Lung microvascular endothelial cell (primary cell): ENCODE measurements around the gene LCN9. TPM values are rescaled to one million over a fixed set of nuclear protein-coding genes. Genes with fewer than 3 reads are reported as not detected.
"Not testable (repeated sequence)": the region's sequence is repeated elsewhere in the genome, so short reads cannot be mapped to it uniquely, and the experiment has no call there.

Experiments
- DNase-seq, 2 donors: peaks; one replicate each; pipeline versions ENCODE4 v3.0.0 to v3.0.0-alpha.2; 2010; ENCODE audit warnings: low read depth in 2 of 2
- total RNA-seq: library from RNA; depleted of rRNA; stranded (reverse); fragments of >200 nt; gene quantifications from 2 replicates; pipeline ENCODE4 v1.2.1, GENCODE V29; 2014

LCN9 gene, protein sequence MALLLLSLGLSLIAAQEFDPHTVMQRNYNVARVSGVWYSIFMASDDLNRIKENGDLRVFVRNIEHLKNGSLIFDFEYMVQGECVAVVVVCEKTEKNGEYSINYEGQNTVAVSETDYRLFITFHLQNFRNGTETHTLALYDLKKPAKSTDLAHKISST
- total RNA-seq = not detected in 2 replicates

DNA sequence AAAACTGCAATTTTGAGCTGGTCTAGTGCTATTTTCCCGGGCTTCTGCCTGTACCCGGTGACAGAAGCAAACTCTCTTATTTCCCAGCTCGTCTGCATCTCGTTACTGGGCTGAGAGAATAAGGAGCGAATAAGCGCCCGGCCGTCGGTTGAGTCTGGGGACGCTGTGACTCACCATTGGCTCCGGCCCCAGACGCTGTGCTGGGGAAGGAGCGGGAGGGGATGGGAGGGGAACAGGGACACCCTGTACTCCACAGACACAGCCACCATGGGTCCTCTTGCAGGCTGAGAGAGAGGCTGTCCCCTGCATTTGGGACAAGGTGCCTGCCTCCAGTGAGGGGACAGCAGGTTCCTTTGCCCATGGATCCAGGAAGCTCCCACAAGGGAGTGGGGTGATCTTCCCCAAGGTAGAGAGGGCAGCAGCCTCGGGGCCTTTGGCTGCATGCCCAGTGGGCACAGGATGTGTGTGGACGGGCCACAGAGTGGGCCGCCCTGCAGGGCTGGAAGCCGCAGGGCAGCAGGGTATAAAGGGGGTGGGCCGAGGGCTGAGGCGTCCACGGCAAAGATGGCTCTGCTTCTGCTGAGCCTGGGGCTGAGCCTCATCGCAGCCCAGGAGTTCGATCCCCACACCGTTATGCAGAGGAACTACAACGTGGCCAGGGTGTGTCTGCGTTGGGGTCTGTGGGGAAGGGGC lies at the start of gene LCN9:
Gene LCN9 (plus strand): TSS at position 552 of the 693 bp plus-strand sequence. CDS start 13 bp downstream, at position 565.
- DNase-seq = no peak

DNA sequence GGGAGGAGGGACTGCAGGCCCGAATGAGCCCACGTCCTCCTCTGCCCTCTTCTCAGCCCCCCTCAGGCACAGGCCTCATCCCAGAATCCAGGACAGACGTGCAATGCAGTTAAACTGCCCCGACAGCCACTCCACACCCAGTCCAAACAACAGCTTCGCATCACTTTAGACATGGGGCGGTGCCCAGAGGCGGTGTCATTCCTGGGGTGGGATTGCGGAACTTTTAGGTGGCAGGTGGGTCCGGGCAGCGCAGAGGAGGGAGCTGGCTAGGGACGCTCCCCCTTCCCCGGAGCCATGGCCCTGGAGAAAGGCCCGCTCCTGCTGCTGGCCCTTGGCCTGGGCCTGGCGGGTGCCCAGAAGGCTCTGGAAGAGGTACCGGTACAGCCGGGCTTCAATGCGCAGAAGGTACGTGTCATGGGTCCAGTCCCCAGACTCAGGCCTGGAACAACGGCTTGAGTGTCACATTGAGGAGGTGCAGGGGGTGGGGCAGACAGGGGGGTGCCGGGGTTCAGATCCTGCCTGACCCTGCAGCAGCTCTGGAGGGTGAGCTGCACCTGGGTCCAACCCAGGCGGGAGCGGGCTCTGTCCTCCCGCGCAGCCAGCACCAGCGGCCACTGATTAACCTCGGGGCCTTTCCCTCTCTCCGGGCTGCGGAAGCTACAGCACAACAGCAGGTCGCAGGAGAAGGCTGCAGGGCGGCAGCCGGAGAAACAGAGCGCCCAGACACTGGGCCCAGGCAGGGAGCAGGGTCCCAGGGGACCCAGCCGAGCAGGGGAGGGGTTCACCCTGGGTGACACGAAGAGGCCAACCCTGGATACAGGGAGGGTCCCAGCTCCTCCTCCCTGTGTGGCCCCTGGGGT lies 48.9 kb upstream of the LCN9 start:
- no peak for DNase-seq

DNA sequence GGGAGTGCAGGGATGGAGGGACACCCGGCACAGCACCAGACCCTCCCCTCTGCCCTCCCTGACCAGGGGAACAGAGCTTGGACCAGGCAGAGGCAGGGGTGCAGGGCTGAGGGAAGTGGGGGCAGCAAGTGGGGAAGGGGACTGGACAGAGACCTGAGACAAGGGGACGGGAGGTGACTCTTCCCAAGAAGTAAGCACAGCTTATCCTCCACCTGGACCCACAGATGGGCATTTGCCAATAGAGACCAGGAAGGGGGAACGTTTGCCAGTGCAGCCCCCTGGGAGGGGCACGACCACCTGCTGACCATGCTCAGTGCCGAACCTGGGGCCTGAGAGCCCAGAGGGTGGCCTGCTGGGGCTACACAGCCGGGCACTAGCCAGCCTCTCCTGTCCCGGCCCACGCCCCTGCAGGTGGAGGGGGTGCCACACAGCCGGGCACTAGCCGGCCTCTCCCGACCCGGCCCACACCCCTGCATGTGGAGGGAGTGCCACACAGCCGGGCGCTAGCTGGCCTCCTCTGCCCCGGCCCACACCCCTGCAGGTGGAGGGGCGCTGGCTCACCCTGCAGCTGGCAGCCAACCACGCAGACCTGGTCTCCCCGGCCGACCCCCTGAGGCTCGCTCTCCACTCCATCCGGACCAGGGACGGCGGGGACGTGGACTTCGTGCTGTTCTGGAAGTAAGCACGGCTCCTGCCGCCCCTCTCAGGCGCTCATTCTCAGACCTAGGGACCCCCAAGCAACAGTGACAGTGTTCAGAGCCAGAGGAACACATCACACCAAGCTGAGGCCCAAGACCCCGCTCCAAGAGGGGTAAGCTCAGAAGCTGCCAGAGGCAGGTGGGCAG lies 48.1 kb upstream of the LCN9 start:
- DNase-seq = no peak

DNA sequence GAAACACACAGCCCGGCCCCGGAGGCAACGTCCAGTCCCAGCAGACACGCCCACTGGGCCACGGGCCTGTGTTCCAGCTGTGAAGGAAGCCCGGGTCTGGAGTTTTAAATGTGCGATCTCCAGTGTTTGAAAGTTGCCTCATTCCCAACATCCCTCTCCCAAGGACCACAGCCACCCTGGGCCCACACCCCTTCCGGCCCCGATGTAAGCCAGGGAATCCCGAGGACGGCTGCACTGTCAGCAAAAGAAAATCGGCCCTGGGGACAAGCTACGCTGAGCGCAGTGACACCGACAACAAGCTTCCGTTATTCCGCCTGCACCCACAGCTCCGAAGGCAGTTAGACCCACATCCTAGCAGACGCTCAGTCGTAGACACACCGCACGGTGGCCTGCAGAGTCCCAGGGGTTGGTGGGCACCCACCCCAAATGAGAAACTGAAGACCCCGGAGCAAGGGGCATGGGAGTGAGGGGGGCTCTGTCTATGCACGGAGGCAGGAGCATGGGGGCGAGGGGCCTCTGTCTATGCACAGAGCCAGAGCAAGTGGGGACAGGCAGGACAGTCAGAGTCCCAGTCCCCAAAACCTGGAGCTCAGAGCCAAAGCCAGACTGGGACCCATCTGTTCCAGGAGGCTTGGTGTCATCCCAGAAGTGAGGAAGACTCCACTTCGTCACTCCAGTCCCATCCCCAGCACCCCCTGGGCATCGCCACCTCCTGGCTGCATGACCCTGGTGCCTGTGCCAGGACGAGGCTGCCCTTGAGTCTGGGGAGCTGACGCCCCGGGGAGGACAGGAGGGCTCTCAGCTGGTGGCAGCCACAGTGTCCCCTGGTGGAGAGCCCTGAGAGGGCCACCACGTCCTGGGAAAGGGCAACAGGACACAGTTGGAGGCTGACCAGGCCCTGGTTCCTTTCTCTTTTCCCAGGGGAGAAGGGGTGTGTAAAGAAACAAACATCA lies 47.2 kb upstream of the LCN9 start:
- no peak for DNase-seq

DNA sequence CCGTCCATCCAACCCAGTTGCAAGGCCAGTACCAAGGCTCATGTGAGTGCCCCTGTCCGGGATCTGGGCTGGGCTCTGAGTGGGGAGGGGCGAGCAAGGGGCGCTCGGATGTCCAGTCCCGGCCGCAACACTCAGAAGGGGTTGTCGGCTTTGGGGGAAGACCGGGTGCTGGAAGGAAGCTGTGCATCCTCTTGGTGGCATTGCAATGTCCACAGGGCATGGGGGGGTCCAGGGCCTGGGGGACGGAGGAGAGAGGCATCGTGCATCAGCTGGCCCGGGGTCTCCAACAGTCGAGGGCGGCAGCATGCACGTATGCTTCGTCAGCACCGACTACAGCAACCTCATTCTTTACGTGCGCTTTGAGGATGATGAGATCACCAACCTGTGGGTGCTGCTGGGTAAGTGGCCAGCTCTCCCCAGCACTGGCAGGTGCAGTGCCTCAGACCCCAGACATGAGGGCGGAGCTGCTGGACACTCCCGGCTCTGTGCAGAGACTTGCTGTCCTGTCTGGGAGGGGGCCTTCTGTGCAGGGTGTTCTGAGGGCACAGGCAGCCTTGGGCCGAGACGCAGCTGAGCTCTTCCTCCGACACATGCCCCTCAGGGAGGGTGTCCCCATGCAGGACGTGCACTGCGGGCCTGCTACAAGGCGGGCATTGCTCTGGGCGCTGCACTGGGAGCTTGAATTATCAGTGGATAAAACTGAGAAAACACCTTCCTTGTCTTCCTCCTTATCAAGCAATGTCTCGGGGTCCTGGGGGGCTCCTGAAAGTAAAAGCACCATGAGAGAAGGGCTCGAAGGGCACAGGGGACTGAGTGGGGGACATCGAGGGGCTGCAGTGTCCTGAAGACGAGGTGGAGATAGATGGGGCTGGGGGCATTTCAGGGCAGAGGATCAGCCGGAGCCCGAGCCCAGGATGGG lies 46.2 kb upstream of the LCN9 start:
- DNase-seq = no peak

DNA sequence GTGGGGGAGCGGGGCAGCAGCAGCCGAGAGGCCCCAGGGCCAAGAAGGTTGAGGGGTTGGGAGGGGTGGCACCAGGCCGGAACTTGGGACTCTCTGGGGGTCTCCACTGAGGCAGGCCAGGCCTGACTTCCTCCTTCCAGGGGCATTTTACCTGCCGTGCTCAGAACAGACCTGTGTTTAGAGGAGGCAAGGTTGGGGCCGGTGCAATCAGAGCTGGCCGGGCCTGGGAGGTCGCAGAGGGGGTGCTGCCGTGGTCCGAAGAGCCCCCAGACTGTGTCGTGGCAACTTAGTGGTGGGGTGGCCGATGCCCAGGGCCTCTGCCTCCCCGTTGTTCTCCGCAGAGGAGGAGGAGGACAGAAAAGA lies 45.6 kb upstream of the LCN9 start:
- DNase-seq = no peak

DNA sequence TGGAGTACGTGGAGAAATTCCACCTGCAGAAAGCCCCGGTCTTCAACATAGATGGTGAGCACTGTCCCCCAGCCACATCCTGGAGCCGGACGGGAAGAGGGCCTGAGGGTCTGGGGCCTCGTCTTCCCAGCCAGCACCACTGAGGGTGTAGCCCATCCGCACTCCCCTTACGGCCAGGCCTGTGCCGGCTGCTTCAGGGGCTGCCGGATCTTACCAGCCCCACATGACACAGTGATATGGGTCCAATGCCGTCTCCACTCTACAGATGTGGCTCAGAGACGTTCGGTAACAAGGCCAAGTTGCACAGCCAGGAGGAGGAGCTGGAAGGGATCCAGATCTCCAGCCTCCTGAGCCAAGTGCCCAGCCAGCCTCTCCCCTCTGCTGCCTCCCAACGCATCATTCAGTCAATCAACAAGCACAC lies 45.1 kb upstream of the LCN9 start:
- no peak for DNase-seq

DNA sequence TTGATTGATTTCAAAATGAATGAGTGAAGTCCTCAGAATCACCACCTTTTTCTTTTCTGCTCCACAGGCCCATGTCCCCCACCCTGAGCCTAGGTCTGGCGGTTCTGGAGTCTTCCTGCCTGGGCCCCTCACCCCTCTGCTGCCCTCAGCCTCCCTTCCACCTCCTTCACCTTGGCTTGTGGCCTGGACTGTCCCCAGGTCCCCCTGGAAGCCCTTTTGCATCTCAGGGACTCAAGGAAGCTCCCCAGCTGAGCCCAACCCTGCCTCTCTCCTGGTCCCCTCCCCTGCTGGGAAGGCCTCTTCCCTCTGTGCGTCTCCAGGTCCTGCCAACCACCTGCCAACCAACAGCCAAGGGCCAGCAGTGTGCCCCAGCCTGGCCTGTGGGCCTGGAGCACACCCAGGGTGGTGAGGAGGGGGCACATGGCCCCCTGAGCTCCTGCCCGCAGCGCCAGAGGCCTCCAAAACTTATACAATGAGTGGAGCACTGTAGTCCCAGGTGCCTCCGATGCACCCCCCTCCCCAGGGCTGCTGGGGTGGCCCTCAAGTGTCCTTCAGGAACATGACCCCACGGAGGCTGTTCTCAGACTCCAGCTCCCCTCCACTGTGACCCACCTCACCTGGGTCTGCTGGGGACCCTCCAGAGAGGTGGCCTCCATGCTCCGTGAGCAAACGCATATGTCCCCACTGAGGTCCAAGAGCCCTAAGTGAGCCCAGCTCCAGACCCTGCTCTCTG lies 44.1 kb upstream of the LCN9 start:
- no peak for DNase-seq

DNA sequence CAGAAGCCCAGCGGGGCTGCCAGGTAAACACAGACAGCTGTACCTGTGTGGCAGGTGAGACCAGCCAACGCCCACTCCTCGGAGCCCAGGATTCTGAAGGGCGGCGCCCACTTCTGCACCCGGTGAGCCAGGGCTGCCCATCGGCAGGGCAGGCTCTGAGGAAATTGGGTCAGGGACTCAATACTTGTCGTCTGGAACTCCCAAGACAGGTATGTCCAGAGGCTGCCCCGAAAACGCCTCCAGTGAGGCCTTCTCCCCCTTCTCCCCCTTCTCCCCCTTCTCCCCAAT lies 43.6 kb upstream of the LCN9 start:
- DNase-seq = no peak

DNA sequence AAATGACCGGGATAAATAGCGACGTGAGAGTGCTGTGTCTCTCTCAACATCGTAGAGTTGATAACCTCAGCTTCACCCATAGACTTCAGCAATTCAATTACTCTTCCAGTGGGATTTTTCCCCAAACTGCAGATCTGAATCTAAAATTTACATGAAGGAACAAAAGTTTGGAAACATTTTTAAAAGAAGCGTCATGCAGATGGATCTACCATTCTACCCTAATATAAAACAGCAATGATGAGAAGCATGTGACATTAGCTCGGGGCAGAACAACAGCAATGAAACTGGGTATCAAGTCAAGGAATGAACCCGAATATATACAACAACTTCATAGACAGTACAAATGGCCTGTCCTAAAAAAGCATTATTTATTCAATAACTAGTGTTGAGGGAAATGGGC lies 42.6 kb upstream of the LCN9 start:
- no peak for DNase-seq

DNA sequence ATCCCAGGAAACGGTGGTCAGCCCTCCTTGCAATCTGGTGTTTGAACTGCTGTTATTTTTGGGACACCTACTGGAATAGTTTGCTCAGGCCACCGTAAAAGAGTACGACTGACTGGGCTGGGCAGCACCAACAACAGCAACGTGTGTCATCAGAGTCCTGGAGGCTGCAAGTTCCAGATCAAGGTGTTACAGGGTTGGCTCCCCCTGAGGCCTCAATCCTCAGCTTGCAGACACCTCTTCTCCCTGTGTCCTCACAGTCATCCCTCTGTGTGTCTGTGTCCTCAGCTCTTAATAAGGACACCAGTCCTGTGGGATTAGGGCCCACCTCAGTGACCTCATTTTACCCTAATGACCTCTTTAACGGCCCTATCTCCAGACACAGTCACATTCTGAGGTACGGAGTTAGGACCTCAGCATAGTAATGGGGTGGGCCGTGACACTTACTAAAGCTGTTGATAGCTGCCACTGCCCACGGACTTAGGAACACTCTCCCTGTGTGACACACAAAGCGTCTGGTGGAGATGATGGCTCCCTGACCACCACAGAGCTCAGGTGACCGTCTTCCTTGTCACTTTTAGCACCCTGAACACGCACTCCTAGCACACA lies 40.6 kb upstream of the LCN9 start:
- DNase-seq = no peak

DNA sequence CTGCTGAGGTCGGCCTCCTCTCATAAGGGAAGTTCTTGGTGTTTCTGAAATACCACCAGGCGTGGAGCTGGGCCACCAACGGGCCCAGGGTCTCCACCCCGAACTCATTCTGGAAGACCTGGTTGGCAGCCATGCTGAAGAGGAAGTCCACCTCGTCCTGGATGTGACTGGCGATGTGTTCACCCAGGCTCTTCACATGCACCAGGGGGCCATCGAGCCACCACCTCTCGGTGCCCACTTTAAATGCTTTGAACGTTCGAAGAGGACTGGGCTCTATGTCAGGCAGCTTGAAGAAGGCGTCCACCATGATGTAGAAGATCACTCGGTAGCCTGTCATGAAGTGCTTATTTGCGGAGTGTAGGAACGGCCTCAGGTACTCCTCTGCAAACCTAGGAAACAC lies 38.8 kb upstream of the LCN9 start:
- no peak for DNase-seq

DNA sequence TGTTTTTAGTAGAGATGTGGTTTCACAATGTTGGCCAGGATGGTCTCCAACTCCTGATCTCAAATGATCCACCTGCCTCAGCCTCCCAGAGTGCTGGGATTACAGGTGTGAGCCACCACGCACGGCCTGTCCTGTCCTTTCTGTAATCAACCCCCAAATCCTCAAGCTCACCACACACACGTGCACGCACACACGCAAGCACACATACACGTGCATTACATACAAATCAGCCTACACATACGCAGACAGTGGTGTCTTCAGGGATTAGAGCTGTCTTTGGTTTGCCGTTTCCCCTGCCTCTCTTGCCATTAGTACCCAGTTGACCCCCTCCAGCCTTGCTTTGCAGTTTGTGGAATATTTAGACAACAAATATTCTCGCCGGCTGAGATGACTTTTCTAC lies 30.3 kb upstream of the LCN9 start:
- no peak for DNase-seq

DNA sequence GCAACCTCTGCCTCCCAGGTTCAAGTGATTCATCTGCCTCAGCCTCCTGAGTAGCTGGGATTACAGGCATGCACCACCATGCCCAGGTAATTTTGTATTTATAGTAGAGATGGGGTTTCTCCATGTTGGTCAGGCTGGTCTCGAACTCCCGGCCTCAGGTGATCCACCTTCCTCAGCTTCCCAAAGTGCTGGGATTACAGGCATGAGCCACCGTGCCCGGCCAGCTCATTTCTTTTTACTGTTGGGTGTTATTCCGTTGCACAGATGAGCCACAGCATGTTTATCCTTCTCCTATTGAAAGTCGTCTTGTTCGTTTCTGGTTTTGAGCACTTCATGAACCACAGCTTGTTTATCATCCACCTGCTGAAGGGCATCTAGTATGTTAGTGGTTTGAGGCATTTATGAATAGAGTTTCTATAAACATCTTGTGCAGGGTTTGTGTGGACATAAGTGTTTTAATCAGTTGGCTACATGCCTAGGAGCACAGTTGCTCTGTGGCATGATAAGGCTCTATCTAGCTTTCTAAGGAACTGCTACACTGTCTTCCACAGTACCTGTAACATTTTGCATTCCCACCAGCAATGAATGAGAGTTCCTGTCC lies 26.1 kb upstream of the LCN9 start:
- not testable (repeated sequence) for DNase-seq

DNA sequence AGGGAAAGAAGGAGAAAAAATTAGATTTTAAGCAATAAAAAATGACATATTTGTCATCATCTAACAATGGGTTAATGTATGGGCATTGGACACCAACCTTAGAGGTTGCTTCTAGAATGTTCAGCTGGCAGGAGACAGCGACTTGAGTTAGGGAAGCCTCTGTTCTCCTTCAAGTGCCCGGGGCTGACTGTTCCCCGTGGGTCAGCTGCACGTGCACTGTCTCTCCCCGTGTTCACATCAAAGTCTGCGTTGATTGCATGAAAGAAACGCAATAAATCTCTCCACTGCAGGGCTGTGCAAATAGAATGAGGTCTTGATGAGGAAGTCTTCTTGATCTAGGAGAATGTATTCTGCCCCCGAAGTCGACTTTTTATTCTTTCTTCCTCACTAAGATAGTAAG lies 23.9 kb upstream of the LCN9 start, which contains the start of gene GLT6D1:
Gene GLT6D1 (minus strand): TSS at position 345 of the 400 bp plus-strand sequence. CDS start 353 bp downstream, outside the sequence.
- DNase-seq = no peak

DNA sequence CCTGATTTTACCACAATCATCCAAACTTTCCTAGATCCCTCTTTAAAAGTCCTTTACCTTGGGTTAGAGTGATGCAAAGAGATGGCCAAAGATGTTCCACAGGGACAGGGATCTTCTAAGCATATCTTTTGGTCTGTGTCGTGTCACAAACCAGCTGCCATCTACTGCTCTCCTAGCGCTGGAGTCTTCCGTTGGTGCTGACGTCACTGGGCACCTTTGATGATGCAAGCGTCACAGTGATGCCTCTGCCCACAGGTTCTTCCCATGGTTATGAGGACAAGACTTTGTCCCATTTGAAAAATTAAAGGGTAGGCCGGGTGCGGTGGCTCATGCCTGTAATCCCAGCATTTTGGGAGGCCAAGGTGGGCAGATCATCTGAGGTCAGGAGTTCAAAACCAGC lies 22.1 kb upstream of the LCN9 start:
- DNase-seq = no peak

DNA sequence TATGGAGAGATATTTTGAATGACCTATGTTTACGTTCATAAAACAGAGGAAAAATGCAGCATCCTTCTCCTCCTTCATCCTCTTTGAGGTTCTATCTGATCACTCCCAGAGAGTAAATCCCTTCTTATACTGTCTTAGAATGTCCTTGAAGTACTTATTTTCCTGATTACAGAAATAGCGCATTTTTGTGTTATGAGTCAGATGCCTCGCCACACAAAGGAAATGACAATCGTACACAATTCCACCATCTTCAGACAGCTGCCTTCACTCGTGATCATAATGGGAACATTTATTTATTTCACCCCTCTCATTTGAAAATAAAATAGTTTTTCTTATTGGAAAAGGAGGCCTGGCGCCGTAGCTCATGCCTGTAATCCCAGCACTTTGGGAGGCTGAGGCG lies 21.4 kb upstream of the LCN9 start:
- peak in 1 of 2 donors; percentile 83 for DNase-seq

DNA sequence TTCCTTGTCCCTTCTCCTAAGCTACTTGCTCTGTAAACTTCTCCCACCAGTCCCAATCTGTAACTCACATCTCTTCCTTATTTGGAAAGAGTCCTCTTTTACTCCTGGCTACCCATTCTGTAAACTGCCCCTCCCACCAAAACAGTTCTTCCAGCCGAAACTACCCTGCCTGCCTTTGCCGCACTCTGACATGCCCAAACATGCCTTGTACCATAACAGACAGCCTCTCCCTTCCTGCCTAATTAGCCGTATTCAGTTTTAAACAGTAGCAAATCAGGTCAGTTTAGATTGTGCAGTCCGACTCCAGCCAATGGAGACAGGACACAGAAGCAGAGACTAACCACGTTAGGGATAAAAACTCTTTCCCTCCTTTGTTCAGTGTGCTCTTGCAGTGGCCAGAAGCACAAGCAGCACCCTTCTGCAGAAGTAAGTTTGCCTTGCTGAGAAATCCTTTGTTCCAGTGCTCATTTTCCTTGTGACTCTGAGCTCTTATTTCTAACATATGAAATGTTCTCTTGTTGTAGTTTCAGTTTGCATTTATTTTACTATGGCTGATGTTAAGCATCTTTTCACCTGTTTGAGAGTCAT lies 18.4 kb upstream of the LCN9 start:
- no peak for DNase-seq
